ES-I3 (cell line): Measurements from ENCODE around the gene BIVM.

Experiments used
- H3K36me3 ChIP-seq: 2 replicates; pipeline ENCODE4 v1.6.1; 2013; ENCODE audit warnings: mild to moderate bottlenecking, low read length, control low read depth, moderate library complexity; ENCODE audit not compliant: insufficient read depth
- H3K4me1 ChIP-seq: 2 replicates; pipeline ENCODE4 v1.6.1; 2013; ENCODE audit warnings: mild to moderate bottlenecking, control low read depth, low read length; ENCODE audit not compliant: insufficient read depth
- H3K9ac ChIP-seq: 2 replicates; pipeline ENCODE4 v1.6.1; 2013; ENCODE audit warnings: low read depth, mild to moderate bottlenecking, low read length, moderate library complexity
- H3K9me3 ChIP-seq: 2 replicates; pipeline ENCODE4 v1.6.1; 2013; ENCODE audit warnings: mild to moderate bottlenecking, low read length, moderate library complexity; ENCODE audit not compliant: control insufficient read depth, insufficient read depth

The BIVM gene

DNA sequence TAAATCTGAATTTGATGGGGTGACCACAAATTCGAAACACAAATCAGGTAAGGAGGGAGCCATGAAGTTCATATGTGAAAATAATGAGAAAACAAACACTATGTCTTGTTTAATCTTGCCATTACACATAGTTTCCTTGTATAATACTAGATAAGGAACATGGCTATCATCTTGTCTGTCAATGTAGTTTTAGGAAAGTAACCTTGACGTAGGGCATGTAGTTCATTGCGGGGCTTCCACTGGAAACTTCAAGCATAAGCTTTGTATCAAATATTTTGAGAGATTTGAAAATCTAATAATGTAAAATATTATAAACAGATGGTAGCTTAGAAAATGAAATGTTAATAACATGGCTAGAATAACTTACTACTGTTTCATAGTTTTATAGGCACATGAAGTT lies 8.8 kb downstream of the BIVM start:
- no peaks in the 10 kb centered on the region for H3K36me3 ChIP-seq
- peaks cover 5% of the 10 kb centered on the region; the same call in 1 of the 2 replicates for H3K9me3 ChIP-seq
- H3K9ac ChIP-seq: no peak overlapping the region
- peaks cover 3% of the 10 kb centered on the region for H3K4me1 ChIP-seq

DNA sequence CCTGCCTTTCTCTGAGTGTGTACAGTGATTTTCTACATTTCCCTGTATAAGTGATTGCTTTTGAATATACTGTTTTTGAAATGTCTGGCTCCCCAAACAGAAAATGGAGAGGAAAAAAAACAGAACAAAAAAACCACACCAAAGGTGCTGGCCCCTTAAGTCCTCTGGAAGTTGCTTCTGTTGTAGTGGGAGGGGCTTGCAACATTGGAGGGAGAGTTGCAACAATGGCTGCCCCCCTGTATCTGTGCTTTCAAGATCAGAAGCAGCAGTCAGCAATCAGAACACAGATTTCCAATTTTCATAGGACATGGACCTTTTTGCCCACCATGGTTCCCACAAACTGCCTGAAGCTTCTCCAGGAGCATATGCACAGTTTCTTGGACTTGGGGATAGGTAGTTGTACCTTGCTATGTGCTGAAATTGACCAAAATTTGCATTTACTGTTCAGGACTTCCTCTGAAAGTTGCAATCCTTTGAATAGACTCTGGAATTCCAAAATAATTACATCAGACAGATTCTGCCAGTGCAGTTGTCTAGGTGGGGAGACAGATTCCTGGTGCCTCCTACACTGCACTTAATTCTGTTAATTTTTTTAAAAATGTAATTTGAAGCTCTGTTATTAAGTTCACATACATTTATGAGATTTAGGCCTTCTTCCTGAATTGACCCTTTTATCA lies 13.8 kb downstream of the BIVM start:
- Histone ChIP-seq H3K4me1 (peaks cover 6% of the 10 kb centered on the region), H3K9ac (no peak overlapping the region), H3K9me3 (peaks cover 7% of the 10 kb centered on the region; the same call in 1 of the 2 replicates), H3K36me3 (no peaks in the 10 kb centered on the region)

GRCh38 chr13:102814025-102814607 lies 15.2 kb downstream of the BIVM start:
- no peaks in the 10 kb centered on the region for H3K36me3 ChIP-seq
- peaks cover 7% of the 10 kb centered on the region; the same call in 1 of the 2 replicates for H3K9me3 ChIP-seq

DNA sequence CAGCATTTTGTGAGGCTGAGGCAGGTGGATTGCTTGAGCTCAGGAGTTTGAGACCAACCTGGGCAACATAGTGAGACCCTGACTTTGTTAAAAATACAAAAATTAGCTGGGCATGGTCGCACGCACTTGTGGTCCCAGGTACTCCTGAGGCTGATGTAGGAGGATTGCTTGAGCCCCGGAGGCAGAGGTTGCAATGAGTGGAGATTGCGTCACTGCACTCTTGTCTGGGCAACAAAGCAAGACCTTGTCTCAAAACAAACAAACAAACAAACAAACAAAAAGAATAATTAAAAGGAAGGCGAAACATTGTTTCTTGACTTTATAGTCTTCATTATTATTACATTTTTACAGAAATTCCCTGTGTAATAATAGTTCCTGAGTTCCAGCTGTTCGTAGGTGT lies 15.9 kb downstream of the BIVM start:
- Histone ChIP-seq H3K9me3 (peaks cover 7% of the 10 kb centered on the region; the same call in 1 of the 2 replicates), H3K4me1 (peaks cover 6% of the 10 kb centered on the region), H3K36me3 (no peaks in the 10 kb centered on the region), H3K9ac (no peak overlapping the region)

More at GRCh38 chr13:102814025-102814607, 15.2 kb downstream of the BIVM start:
- Histone ChIP-seq H3K9ac (no peak overlapping the region), H3K4me1 (peaks cover 6% of the 10 kb centered on the region)

DNA sequence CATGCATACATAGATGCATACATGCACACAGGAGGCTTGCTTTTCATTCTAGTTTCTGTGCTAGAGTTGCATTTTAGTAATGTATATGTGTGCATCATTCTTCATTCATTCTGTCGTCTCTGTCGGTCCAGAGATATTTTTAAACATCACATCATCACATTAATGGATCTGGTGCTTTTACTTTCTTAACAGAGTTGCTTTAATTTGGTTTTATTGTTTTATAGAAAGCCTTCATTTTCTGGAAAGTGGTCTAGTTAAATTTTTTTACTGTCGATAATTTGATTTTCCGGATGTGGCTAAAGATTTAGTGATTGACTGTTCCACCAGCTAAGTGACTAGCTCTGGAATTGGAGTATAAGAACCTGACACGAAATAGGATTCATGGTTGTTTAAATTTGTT lies 16.9 kb downstream of the BIVM start:
- peaks cover 6% of the 10 kb centered on the region for H3K4me1 ChIP-seq
- H3K9ac ChIP-seq: no peak overlapping the region
- no peaks in the 10 kb centered on the region for H3K36me3 ChIP-seq
- peaks cover 5% of the 10 kb centered on the region; the same call in 1 of the 2 replicates for H3K9me3 ChIP-seq

GRCh38 chr13:102816708-102817107 lies 17.8 kb downstream of the BIVM start:
- peaks cover 6% of the 10 kb centered on the region for H3K4me1 ChIP-seq
- H3K9ac ChIP-seq: no peak overlapping the region
- no peaks in the 10 kb centered on the region for H3K36me3 ChIP-seq
- 0 out of 2 replicates have a peak, but pooled peaks cover 2% of the 10 kb centered on the region for H3K9me3 ChIP-seq

GRCh38 chr13:102817241-102817640 lies 18.3 kb downstream of the BIVM start:
- H3K36me3 ChIP-seq: peaks cover 4% of the 10 kb centered on the region; the same call in 1 of the 2 replicates

GRCh38 chr13:102817907-102818306 lies 19.0 kb downstream of the BIVM start:
- Histone ChIP-seq H3K4me1 (peaks cover under 1% of the 10 kb centered on the region), H3K9ac (no peak overlapping the region), H3K9me3 (0 out of 2 replicates have a peak, but pooled peaks cover 2% of the 10 kb centered on the region), H3K36me3 (peaks cover 6% of the 10 kb centered on the region)

More at GRCh38 chr13:102817241-102817640, 18.3 kb downstream of the BIVM start:
- Histone ChIP-seq H3K9ac (no peak overlapping the region), H3K4me1 (peaks cover 6% of the 10 kb centered on the region), H3K9me3 (0 out of 2 replicates have a peak, but pooled peaks cover 2% of the 10 kb centered on the region)

- peaks cover 9% of the 10 kb centered on the region; the same call in 1 of the 2 replicates for H3K4me1 ChIP-seq
- no peak overlapping the region for H3K9ac ChIP-seq
- H3K9me3 ChIP-seq: no peaks in the 10 kb centered on the region
- H3K36me3 ChIP-seq: peaks cover 12% of the 10 kb centered on the region
Observed at GRCh38 chr13:102825400-102825799, 26.5 kb downstream of the BIVM start.

DNA sequence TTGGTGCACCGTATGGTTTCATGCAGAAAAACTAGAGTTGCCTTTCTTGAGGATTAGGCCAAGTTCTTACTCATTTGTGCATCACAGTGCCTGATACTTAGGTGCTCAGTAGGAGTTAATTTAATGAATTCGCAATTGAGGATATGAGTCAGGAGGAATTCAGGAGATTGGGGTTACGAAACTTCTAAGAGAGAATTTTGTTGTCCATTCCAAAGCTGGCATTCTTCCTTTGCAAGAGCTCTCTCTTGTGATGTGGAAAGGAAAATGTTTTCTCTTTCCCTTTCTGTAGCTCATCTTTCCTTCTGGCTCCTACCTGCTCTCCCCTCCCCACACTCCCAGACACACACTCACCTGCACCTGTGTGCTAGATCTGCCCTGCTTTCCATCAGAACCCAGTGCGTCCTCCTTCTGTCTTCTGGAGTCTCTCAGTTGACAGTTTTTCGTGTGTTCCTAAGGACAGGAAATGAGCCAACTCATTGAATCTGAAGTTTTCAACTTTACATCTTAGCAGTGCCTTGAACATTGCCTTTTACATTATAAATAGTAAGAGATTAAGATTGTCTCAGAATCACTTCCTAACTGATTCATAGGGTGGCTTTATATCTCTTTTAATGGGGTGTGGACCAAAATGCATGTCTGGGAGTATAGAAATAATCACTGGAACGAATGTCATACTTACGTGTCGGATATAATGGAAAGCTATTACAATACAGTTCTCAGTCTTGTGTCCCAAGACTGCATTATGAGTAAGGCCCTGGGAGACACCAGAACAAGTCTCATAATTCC lies 27.2 kb downstream of the BIVM start:
- Histone ChIP-seq H3K9me3 (no peaks in the 10 kb centered on the region), H3K9ac (no peak overlapping the region), H3K4me1 (peaks cover 9% of the 10 kb centered on the region; the same call in 1 of the 2 replicates), H3K36me3 (peaks cover 12% of the 10 kb centered on the region)

GRCh38 chr13:102830646-102831045 lies 31.7 kb downstream of the BIVM start:
- Histone ChIP-seq H3K4me1 (peaks cover 6% of the 10 kb centered on the region; the same call in 1 of the 2 replicates), H3K9ac (no peak overlapping the region), H3K36me3 (no peaks in the 10 kb centered on the region), H3K9me3 (no peaks in the 10 kb centered on the region)

GRCh38 chr13:102836471-102836870 lies 37.6 kb downstream of the BIVM start:
- H3K9me3 ChIP-seq: no peaks in the 10 kb centered on the region
- H3K36me3 ChIP-seq: no peaks in the 10 kb centered on the region
- no peak overlapping the region for H3K9ac ChIP-seq
- H3K4me1 ChIP-seq: no peaks in the 10 kb centered on the region

- Histone ChIP-seq H3K36me3 (no peaks in the 10 kb centered on the region), H3K4me1 (no peaks in the 10 kb centered on the region), H3K9ac (no peak overlapping the region), H3K9me3 (no peaks in the 10 kb centered on the region)
Observed at GRCh38 chr13:102838273-102838672, 39.4 kb downstream of the BIVM start.

- Histone ChIP-seq H3K4me1 (no peaks in the 10 kb centered on the region), H3K9me3 (no peaks in the 10 kb centered on the region), H3K36me3 (no peaks in the 10 kb centered on the region), H3K9ac (no peak overlapping the region)
Observed at GRCh38 chr13:102838982-102839381, 40.1 kb downstream of the BIVM start.
